Measurements from ENCODE around the gene DENND2C. TPM values are rescaled to one million over a fixed set of nuclear protein-coding genes. Genes with fewer than 3 reads are reported as not detected.

The DENND2C gene
- total RNA-seq, 1 donor from 2014 or later = 0.73 TPM

DNA sequence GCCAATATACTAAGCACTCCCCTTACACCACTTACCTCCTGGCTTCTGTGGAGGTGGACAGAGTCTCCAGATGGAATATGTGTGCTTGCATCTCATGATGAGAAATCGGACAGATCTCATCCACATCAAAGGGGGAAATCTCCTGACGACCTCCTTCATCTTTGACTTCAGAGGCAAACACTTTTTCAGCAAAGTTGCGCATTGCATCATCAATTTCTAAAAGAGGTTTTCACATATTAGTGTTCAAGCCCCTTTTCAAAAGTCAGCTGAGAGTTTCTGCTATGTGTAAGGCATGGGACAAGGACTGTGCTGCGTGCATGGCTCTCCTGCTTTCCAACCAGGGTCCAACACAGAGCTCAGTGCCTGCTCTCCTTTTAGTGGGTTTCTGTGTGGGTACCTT is 18.7 kb upstream of the DENND2C start:
- H3F3A ChIP-seq (ENCODE audit: low read depth) = no peaks in the 10 kb centered on the region
- H3K36me3 ChIP-seq = no peaks in the 10 kb centered on the region
- Mint-ChIP-seq H3K4me1 (no peaks in the 10 kb centered on the region), H3K36me3 (no peaks in the 10 kb centered on the region), H3K4me3 (no peak overlapping the region), H3K9me3 (no peaks in the 10 kb centered on the region), H3K27me3 (ENCODE audit: insufficient read depth, low read depth) (no peaks in the 10 kb centered on the region), H3K27ac (no peak overlapping the region)
- no peak overlapping the region for H3K4me2 ChIP-seq
- TF ChIP-seq EZH2 (IDR thresholded peaks at IDR 0.05) = no peak
- TF ChIP-seq, protein P1, sequence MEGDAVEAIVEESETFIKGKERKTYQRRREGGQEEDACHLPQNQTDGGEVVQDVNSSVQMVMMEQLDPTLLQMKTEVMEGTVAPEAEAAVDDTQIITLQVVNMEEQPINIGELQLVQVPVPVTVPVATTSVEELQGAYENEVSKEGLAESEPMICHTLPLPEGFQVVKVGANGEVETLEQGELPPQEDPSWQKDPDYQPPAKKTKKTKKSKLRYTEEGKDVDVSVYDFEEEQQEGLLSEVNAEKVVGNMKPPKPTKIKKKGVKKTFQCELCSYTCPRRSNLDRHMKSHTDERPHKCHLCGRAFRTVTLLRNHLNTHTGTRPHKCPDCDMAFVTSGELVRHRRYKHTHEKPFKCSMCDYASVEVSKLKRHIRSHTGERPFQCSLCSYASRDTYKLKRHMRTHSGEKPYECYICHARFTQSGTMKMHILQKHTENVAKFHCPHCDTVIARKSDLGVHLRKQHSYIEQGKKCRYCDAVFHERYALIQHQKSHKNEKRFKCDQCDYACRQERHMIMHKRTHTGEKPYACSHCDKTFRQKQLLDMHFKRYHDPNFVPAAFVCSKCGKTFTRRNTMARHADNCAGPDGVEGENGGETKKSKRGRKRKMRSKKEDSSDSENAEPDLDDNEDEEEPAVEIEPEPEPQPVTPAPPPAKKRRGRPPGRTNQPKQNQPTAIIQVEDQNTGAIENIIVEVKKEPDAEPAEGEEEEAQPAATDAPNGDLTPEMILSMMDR (IDR thresholded peaks at IDR 0.05) = no peak
- no peak for TF ChIP-seq EZH2phosphoT487 (IDR thresholded peaks at IDR 0.05)
- no peak overlapping the region for H2AFZ ChIP-seq (replicated peaks)
- no peaks in the 10 kb centered on the region for H4K20me1 ChIP-seq (ENCODE audit: low read depth)
- H3K27me3 ChIP-seq = peaks cover 22% of the 10 kb centered on the region
- no peaks in the 10 kb centered on the region for H3K79me2 ChIP-seq (ENCODE audit: low read depth)
- H3K4me1 ChIP-seq = no peaks in the 10 kb centered on the region
- H3K4me3 ChIP-seq = no peak overlapping the region
- H3K9me3 ChIP-seq (ENCODE audit: low read depth) = no peaks in the 10 kb centered on the region
- no peak overlapping the region for H3K27ac ChIP-seq
- DNase-seq (ENCODE audit: low spot score) = no peak
- no peak overlapping the region for H3K9ac ChIP-seq

DNA sequence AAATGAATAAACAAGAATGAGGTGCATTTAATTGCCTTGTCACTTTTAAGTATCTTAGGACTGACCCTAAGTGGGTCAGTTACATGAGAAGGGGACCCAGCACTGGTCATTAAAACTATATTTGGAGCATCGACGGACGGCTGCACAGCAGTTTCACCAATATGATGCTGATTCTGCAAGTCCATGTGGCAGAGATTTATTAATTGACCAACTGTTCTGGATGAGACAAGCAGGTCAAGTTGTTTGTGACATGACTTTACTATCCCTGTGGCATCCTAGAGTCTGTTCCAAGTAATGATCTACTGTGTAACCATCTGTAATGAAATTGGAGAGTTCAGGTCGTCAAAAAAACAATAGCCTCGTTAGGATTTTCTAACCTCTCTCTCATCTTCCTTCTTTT is 16.0 kb upstream of the DENND2C start:
- no peaks in the 10 kb centered on the region for H3K9me3 ChIP-seq (ENCODE audit: low read depth)
- H3K27me3 Mint-ChIP-seq (ENCODE audit: insufficient read depth, low read depth) = peaks cover 2% of the 10 kb centered on the region
- no peaks in the 10 kb centered on the region for H3K36me3 Mint-ChIP-seq
- no peak overlapping the region for H3K27ac Mint-ChIP-seq
- no peaks in the 10 kb centered on the region for H3K9me3 Mint-ChIP-seq
- H3K27me3 ChIP-seq = peaks cover 22% of the 10 kb centered on the region
- H3F3A ChIP-seq (ENCODE audit: low read depth) = no peaks in the 10 kb centered on the region
- H4K20me1 ChIP-seq (ENCODE audit: low read depth) = no peaks in the 10 kb centered on the region
- H3K4me1 ChIP-seq = no peaks in the 10 kb centered on the region
- no peak for DNase-seq (ENCODE audit: low spot score)
- no peaks in the 10 kb centered on the region for H3K4me1 Mint-ChIP-seq
- TF ChIP-seq EZH2 (IDR thresholded peaks at IDR 0.05) = no peak
- TF ChIP-seq, protein P1 (IDR thresholded peaks at IDR 0.05) = no peak
- no peak for TF ChIP-seq EZH2phosphoT487 (IDR thresholded peaks at IDR 0.05)
- H3K9ac ChIP-seq = no peak overlapping the region
- H3K4me3 ChIP-seq = no peak overlapping the region
- H3K36me3 ChIP-seq = no peaks in the 10 kb centered on the region
- no peak overlapping the region for H3K4me2 ChIP-seq
- no peak overlapping the region for H2AFZ ChIP-seq (replicated peaks)
- H3K79me2 ChIP-seq (ENCODE audit: low read depth) = no peaks in the 10 kb centered on the region
- no peak overlapping the region for H3K4me3 Mint-ChIP-seq
- no peak overlapping the region for H3K27ac ChIP-seq

DNA sequence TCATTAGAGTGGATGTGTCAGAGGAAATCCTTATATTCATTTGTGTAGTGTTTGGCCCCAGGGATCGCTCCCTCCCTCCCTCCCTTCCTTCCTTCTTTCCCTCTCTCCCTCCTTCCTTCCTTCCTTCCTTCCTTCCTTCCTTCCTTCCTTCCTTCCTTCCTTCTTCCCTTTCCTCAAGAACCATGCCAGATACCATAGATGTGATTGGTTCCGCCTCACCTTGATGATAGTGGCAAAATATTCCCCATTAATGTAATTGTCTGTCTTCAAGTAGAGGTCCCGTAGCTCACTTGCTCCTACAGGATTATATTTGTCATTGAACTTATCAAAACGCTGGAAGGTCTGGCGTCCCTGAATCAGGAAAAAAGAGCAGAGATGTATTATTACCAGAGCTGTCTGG is 7.8 kb upstream of the DENND2C start:
- Histone ChIP-seq H3K4me3 (no peak overlapping the region), H2AFZ (replicated peaks) (no peak overlapping the region), H3K9ac (no peak overlapping the region), H3K79me2 (ENCODE audit: low read depth) (no peaks in the 10 kb centered on the region), H4K20me1 (ENCODE audit: low read depth) (no peaks in the 10 kb centered on the region), H3K4me1 (no peaks in the 10 kb centered on the region), H3F3A (ENCODE audit: low read depth) (no peaks in the 10 kb centered on the region), H3K9me3 (ENCODE audit: low read depth) (no peaks in the 10 kb centered on the region), H3K36me3 (no peaks in the 10 kb centered on the region), H3K27ac (no peak overlapping the region), H3K27me3 (peaks cover 60% of the 10 kb centered on the region), H3K4me2 (no peak overlapping the region)
- DNase-seq (ENCODE audit: low spot score) = no peak
- Mint-ChIP-seq H3K4me1 (no peaks in the 10 kb centered on the region), H3K27ac (no peak overlapping the region), H3K9me3 (no peaks in the 10 kb centered on the region), H3K27me3 (ENCODE audit: insufficient read depth, low read depth) (peaks cover 6% of the 10 kb centered on the region), H3K36me3 (no peaks in the 10 kb centered on the region), H3K4me3 (no peak overlapping the region)
- no peak for TF ChIP-seq EZH2phosphoT487 (IDR thresholded peaks at IDR 0.05)
- TF ChIP-seq EZH2 (IDR thresholded peaks at IDR 0.05) = no peak
- TF ChIP-seq, protein P1 (IDR thresholded peaks at IDR 0.05) = no peak

All from neural progenitor cell (in vitro differentiated cells).